ENCODE results near the gene SPINK7. TPM values are rescaled to one million over a fixed set of nuclear protein-coding genes. Genes with fewer than 3 reads are reported as not detected.
"Not testable (repeated sequence)": the region's sequence is repeated elsewhere in the genome, so short reads cannot be mapped to it uniquely, and the experiment has no call there.

Gene SPINK7
- not detected for total RNA-seq

DNA sequence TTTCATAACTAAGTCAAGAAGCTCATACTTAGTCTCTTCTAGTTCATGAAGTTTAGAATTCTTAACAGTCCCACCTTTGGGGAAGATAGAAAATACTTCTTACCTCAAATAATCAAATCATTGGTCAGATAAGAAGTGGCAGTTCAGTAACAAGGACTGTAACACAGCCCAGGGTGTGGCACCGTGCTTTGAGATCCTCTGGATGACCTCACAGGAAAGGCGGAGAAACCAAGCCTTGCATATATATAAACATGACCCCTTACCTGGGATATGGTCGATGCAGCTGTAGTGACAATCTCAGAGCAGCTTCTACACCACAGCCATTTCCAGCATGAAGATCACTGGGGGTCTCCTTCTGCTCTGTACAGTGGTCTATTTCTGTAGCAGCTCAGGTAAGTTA, at the start of gene SPINK7:
Gene SPINK7, plus strand, starts transcription at position 271 of the 400 bp plus-strand sequence. Its CDS starts 61 bp downstream, at position 332.
- intact Hi-C loops (cut with DNase I), result no loop called here
- ATAC-seq (no peak), DNase-seq (ENCODE audit: low spot score) (no peak)

- intact Hi-C loops (cut with DNase I), result no loop called here
- ATAC-seq, result no peak
- DNase-seq (ENCODE audit: low spot score), result no peak
Observed at GRCh38 chr5:148267962-148268361, 44.3 kb upstream of the SPINK7 start.

GRCh38 chr5:148268566-148268965, 43.7 kb upstream of the SPINK7 start, which contains the start of gene SPINK13:
TSS of gene SPINK13 (plus strand) at chr5:148268794. CDS start at chr5:148270073, 1,279 bp downstream.
- no peak for DNase-seq (ENCODE audit: low spot score)
- intact Hi-C loops (cut with DNase I), result no loop called here
- ATAC-seq, result no peak

GRCh38 chr5:148275129-148275528, 37.1 kb upstream of the SPINK7 start:
- intact Hi-C loops (cut with DNase I); ATAC-seq; DNase-seq (ENCODE audit: low spot score): not testable (repeated sequence)

DNA sequence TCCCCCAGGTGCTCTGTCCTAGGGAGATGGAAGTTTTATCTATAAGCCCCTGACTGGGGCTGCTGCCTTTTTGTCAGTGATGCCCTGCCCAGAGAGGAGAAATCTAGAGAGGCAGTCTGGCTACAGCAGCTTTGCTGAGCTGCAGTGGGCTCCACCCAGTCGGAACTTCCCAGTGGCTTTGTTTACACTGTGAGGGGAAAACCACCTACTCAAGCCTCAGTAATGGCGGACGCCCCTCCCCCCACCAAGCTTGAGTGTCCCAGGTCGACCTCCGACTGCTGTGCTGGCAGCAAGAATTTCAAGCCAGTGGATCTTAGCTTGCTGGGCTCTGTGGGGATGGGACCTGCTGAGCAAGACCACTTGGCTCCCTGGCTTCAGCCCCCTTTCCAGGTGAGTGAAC, 31.3 kb upstream of the SPINK7 start:
- intact Hi-C loops (cut with DNase I); DNase-seq (ENCODE audit: low spot score); ATAC-seq: not testable (repeated sequence)

GRCh38 chr5:148281336-148281735, 30.9 kb upstream of the SPINK7 start:
- ATAC-seq; intact Hi-C loops (cut with DNase I): not testable (repeated sequence)

GRCh38 chr5:148290271-148291195, 21.7 kb upstream of the SPINK7 start:
- ATAC-seq (no peak), DNase-seq (ENCODE audit: low spot score) (no peak)
- intact Hi-C loops (cut with DNase I), result no loop called here

More at GRCh38 chr5:148281336-148281735, 30.9 kb upstream of the SPINK7 start:
- DNase-seq (ENCODE audit: low spot score), result not testable (repeated sequence)

- intact Hi-C loops (cut with DNase I), result no loop called here
- ATAC-seq, result no peak
Observed at GRCh38 chr5:148297731-148298130, 14.5 kb upstream of the SPINK7 start.

DNA sequence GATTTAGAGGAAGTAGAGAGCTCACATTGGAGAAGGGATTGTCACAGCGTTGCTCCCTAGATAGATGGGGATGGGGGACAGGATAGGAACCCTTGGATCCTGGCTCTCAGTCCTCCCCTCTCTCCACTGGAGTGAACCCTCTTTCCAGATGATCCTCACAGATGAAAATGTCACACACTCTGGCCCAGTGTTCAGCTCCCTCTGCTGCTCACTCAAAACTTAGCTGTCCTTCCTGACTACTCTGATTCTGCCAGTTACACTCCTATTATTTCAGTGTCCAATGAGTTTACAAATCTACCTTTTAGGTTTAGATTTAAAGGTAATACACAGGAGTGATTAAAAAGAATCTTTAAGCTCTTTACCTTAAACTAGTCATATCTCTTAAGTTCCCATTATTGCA, 5.8 kb upstream of the SPINK7 start:
- intact Hi-C loops (cut with DNase I), result no loop called here
- DNase-seq (ENCODE audit: low spot score) (no peak), ATAC-seq (no peak)

More at GRCh38 chr5:148297731-148298130, 14.5 kb upstream of the SPINK7 start:
- DNase-seq (ENCODE audit: low spot score), result no peak

- no peak for DNase-seq (ENCODE audit: low spot score)
- intact Hi-C loops (cut with DNase I), result no loop called here
- ATAC-seq, result no peak
Observed at GRCh38 chr5:148309019-148309418, 3.2 kb upstream of the SPINK7 start.

GRCh38 chr5:148309746-148310145, 2.5 kb upstream of the SPINK7 start:
- DNase-seq (ENCODE audit: low spot score) (no peak), ATAC-seq (no peak)
- intact Hi-C loops (cut with DNase I), result no loop called here

DNA sequence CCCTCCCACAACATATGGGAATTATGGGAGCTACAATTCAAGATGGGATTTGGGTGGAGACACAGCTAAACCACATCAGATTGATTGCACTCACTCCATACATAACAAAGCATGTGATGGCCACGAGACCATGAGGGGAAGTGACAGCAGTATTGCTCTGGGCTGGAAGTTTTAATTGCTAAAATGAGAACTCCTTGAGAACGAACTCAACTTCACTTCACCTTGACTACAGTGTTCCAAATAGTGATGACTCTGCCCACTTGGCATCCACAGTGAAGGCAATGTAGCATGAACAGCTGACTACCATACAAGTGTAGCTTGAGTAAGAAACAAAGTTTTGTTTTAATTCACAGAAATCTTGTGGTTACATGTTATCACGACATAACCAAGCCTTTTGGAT, 739 bp upstream of the SPINK7 start:
- DNase-seq (ENCODE audit: low spot score) (no peak), ATAC-seq (no peak)
- intact Hi-C loops (cut with DNase I), result no loop called here

GRCh38 chr5:148314187-148314586, 2.0 kb downstream of the SPINK7 start:
- intact Hi-C loops (cut with DNase I), result no loop called here
- ATAC-seq (no peak), DNase-seq (ENCODE audit: low spot score) (no peak)

- intact Hi-C loops (cut with DNase I), result no loop called here
- ATAC-seq (no peak), DNase-seq (ENCODE audit: low spot score) (no peak)
Observed at GRCh38 chr5:148314731-148315130, 2.5 kb downstream of the SPINK7 start.

DNA sequence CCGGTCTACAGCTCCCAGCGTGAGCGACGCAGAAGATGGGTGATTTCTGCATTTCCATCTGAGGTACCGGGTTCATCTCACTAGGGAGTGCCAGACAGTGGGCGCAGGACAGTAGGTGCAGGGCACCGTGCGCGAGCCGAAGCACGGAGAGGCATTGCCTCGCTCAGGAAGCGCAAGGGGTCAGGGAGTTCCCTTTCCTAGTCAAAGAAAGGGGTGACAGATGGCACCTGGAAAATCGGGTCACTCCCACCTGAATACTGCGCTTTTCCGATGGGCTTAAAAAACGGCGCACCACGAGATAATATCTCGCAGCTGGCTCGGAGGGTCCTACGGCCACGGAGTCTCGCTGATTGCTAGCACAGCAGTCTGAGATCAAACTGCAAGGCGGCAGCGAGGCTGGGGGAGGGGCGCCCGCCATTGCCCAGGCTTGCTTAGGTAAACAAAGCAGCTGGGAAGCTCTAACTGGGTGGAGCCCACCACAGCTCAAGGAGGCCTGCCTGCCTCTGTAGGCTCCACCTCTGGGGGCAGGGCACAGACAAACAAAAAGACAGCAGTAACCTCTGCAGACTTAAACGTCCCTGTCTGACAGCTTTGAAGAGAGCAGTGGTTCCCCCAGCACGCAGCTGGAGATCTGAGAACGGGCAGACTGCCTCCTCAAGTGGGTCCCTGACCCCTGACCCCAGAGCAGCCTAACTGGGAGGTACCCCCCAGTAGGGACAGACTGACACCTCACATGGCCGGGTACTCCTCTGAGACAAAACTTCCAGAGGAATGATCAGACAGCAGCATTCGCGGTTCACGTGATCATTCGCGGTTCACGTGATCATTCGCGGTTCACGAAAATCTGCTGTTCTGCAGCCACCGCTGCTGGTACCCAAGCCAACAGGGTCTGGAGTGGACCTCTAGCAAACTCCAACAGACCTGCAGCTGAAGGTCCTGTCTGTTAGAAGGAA, 8.1 kb downstream of the SPINK7 start:
- ATAC-seq; intact Hi-C loops (cut with DNase I); DNase-seq (ENCODE audit: low spot score): not testable (repeated sequence)

DNA sequence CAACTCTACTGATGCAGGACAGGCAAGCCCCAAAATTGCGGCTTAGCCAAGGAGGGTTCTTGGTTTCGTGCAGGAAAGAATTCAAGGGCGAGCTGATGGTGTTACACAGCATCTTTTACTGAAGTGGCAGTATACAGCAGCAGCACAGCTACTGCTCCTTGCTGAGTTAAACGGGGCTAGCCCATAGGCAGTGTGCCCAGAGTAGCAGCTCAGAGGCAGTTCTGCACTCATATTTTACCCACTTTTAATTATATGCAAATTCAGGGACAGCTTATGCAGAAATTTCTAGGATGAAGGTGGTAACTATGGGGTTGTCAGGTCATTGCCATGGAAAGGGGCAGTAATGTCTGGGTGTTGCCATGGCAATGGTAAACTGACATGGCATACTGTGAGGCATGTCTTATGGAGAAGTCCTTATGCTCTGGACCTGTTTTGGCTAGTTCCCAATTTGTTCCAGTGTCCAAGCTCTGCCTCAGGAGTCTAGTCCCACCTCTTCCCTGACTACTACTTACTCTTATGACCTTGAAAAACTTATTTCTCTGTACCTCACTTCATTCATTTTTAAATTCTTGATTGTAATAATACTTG, 21.1 kb downstream of the SPINK7 start:
- no peak for DNase-seq (ENCODE audit: low spot score)
- ATAC-seq, result no peak
- intact Hi-C loops (cut with DNase I), result no loop called here

DNA sequence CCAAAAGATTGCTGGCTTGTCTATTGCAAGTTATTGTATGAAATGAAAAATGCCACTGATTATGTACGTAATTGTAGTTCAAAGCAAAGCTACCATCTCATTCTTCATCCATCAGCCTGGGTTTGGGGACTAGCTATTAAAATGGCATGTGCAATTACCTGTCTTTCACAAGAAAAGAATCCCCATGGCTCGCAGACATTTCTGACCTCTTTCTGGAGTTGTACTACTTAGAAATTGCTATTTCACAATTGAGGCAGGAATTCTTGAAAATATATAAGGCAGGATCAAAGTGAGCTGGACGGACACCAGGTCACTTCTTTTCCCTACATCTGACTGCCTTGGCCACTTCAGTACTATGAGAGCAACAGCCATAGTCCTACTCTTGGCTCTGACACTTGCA, 23.0 kb downstream of the SPINK7 start, which contains the start of gene SPINK9:
Gene SPINK9, plus strand, starts transcription at position 301 of the 400 bp plus-strand sequence. Its CDS starts 55 bp downstream, at position 356.
- ATAC-seq (no peak), DNase-seq (ENCODE audit: low spot score) (no peak)
- intact Hi-C loops (cut with DNase I), result no loop called here

- DNase-seq (ENCODE audit: low spot score) (no peak), ATAC-seq (no peak)
- intact Hi-C loops (cut with DNase I), result no loop called here
Observed at GRCh38 chr5:148336704-148337435, 24.6 kb downstream of the SPINK7 start.
